Stimulated activated CD8-positive, alpha-beta memory T cell treated with anti-CD3 and anti-CD28 coated beads, Interleukin-4, amount 100 ng/mL, for 4 hours (primary cell): ENCODE data around the gene ADGRV1.
"Not testable (repeated sequence)": the region's sequence is repeated elsewhere in the genome, so short reads cannot be mapped to it uniquely, and the experiment has no call there.

Source experiments
- DNase-seq, 2 donors: peaks; one replicate each; pipeline ENCODE4 v3.0.0-alpha.2; 2020; ENCODE audit warnings: low read depth in 2 of 2, low spot score in 1 of 2

Gene ADGRV1

GRCh38 chr5:90551376-90551775 is 7.2 kb upstream of the ADGRV1 start:
- no peak for DNase-seq

DNA sequence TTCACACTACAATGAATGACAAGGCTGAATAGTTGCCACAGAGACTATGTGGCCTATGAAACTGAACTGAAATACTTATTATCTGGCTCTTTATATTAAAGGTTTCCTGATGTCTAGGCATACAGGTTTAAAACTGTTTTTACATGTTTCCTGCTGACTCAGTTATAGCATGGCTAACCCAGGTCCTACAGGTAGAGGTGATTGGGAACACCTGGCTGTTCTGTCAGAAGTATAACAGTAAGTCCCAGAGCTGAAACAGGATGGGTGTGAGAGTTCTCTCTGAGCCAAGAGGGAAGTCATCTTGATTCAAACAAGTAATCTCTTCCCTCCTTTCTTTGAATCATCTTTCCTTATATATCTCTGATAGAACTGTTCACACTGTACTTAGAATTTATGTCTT is 4.9 kb upstream of the ADGRV1 start:
- DNase-seq, result no peak

DNA sequence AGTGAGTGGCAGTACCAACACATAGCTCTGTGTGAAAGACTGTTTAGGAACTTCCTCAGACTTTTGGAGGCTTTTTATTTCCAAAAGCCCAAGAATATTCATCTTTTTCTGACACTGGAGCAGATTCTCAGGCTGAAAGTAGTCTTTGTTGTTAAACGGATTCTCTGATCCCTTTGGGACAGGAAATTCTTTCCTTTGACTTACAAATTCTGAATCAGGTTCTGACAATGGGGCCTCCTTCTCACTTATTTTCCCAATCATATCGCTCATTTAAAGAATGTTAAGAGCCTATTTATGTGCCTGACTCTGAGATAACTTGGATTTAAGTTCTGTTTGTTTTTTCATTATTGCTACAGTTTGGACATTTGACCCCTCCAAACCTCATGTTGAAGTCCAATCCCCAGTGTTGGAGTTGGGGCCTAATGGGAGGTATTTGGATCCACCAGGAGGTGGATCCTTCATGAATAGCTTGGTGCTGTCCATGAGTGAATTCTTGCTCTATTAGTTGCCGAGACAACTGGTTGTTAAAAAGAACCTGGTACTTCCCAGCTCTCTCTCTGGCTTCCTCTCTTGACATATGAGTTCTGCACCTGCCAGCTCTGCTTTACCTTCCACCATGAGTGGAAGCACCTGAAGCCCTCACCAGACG is 4.1 kb upstream of the ADGRV1 start:
- DNase-seq, result no peak

DNA sequence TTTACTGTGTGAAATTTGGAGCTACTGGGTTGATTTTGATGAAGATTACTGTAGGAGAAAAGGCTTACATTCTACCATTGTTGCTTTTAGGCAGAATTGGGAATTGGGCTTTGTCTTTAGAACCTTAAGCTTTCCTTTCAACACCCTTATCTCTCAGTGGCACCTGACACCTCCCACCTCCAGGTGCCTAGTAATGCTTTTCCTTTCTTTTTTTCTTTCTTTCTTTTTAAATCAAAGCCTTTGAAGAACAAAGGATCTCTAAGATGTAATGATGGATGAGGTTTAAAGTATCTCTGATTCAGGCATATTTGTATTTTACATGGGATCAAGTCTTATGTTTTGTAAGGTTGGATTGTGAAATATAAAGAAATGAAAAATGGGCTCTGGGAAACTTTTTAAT is 2.9 kb upstream of the ADGRV1 start:
- no peak for DNase-seq

- DNase-seq, result no peak
Measured at GRCh38 chr5:90557391-90557790, 1.2 kb upstream of the ADGRV1 start.

DNA sequence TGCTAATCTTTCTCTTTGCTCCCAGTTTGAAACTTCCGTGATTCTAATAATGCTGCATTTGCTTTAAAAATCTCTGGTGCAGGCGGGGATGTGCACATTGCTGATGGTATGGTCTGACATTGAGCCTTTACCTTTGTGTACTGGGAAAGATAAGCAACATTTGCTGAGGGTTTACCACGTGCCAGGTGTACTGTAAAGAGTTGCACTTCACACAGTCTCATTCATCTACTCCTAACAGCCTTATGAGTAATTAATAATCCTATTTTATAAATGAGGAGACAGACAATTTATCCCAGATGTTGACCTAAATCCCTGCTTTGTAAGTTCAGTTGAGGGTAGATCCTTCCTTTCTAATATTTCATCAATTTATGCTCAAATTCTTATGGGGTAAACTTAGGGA is 726 bp upstream of the ADGRV1 start:
- no peak for DNase-seq

DNA sequence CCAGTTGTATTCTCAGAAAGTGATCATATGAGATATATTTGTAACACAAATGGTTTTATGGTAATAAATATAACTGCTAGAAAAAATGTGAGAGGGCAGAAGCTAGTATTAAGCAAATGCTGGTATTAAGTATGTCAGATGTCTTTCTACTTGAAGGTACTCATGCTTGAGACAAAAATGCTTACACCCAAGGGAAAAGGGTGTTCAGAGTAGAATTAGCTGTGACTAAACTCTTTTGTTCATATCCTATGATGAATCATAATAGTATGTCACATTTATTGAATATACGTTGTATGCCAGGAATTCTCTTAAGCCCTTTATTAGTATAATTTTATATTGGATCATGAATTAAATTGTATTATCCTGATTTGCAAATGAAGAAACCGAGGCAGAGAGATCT is 2.2 kb downstream of the ADGRV1 start:
- no peak for DNase-seq

- no peak for DNase-seq
Measured at GRCh38 chr5:90561766-90562165, 3.2 kb downstream of the ADGRV1 start.

GRCh38 chr5:90562341-90562740 is 3.7 kb downstream of the ADGRV1 start:
- DNase-seq, result no peak

DNA sequence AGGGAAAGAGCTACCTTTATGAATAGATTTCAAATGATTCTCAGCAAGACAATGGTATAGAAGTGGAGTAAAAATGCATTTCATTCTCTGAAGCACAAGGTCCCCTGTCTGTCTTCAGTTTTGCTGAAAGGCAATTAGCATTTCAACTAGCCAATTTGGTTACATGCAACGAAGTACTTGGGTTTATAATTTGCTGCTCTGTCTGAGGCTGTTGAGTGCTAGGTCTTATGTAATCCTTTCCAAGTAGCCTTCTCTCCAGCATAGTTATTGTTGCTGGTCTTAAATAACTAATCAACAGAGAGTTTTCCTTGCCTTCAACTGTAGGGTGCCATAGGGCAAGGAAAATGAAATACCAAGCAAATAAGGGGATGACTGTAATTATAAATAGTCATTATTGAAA is 4.5 kb downstream of the ADGRV1 start:
- no peak for DNase-seq

DNA sequence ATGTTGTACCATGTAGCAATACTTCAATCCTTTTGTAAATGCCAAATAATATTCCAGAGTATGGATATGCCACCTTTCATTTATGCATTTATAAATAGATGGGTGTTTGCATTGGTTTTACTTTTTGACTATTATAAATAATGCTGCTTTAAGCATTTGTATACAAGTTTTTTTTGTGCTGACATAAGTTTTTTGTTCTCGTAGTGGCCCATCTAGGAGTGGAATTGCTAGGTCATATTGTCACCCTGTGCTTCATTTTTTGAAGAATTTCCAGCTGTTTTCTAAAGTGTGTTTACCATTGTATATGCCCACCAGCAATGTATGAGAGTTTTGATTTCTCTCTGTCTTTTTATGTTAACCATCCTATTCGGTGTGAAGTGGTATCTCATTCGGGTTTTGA is 6.9 kb downstream of the ADGRV1 start:
- no peak for DNase-seq

DNA sequence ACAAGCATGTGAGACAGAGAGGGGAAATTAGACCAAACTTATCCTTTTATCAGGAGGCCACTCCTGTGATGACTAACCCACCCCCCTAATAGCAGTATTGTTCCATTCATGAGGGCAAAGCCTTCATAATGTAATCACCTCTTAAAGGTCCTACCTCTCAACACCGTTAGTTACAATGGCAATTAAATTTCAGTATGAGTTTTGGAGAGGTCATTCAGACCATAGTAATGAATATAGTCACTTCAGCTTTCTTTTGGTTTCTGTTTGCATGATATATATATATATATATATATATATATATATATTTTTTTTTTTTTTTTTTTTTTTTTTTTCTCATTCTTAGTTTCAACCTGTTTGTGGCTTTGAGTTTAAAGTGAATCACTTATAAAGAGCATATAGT is 10.5 kb downstream of the ADGRV1 start:
- no peak for DNase-seq

- DNase-seq, result no peak
Measured at GRCh38 chr5:90570034-90570433, 11.4 kb downstream of the ADGRV1 start.

GRCh38 chr5:90571147-90571773 is 12.7 kb downstream of the ADGRV1 start:
- no peak for DNase-seq

GRCh38 chr5:90575712-90576111 is 17.1 kb downstream of the ADGRV1 start:
- DNase-seq, result no peak

DNA sequence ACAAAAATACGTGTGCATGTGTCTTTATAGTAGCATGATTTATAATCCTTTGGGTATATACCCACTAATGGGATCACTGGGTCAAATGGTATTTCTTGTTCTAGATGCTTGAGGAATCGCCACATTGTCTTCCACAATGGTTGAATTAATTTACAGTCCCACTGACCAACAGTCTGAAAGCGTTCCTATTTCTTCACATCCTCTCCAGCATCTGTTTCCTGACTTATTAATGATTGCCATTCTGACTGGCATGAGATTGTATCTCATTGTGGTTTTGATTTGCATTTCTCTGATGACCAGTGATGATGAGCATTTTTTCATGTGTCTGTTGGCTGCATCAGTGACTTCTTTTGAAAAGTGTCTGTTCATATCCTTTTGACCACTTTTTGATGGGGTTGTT is 18.0 kb downstream of the ADGRV1 start:
- not testable (repeated sequence) for DNase-seq

- not testable (repeated sequence) for DNase-seq
Measured at GRCh38 chr5:90579905-90580304, 21.3 kb downstream of the ADGRV1 start.

DNA sequence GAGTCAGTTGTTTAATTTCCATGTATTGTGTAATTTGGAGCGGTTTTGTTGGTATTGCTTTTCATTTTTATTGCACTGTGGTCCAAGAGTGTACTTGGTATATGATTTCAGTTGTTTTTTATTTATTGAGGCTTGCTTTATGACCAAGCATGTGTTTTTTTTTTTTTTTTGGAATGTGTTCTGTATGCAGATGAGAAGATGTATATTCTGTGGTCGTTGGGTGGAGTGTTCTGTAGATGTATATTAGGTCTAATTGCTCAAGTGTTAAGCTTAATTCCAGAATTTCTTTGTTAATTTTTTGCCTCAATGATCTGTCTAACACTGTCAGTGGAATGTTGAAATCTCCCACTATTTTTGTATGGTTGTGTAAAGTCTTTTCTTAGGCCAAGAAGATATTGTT is 23.4 kb downstream of the ADGRV1 start:
- no peak for DNase-seq

- DNase-seq, result no peak
Measured at GRCh38 chr5:90585337-90585986, 26.9 kb downstream of the ADGRV1 start.

- DNase-seq, result no peak
Measured at GRCh38 chr5:90586469-90586868, 27.9 kb downstream of the ADGRV1 start.

DNA sequence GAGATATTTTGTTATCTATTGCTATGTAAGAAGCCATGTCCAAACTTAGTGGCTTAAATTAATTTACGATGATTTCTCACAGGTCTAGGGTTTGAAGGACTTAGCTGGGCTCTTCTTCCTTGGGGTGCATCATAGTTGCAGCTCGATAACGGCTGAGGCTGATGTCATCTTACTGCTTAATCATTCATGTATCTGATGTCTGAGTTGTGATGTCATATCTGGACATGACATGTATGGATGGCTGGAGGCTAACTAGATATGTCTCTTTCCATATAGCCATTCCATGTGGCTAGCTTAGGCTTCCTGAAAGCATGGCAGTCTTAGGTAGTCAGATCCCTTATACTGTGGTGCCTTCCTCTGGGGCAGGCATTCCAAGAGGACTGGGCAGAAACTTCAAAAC is 31.6 kb downstream of the ADGRV1 start:
- no peak for DNase-seq

GRCh38 chr5:90593083-90593482 is 34.5 kb downstream of the ADGRV1 start:
- not testable (repeated sequence) for DNase-seq

GRCh38 chr5:90595766-90596165 is 37.2 kb downstream of the ADGRV1 start:
- not testable (repeated sequence) for DNase-seq
